ENCODE measurements around the gene SSR2. TPM values are rescaled to one million over a fixed set of nuclear protein-coding genes. Genes with fewer than 3 reads are reported as not detected.
A peak's percentile ranks its signal among the peaks of the same experiment; 100 is the strongest.
"Not testable (repeated sequence)": the region's sequence is repeated elsewhere in the genome, so short reads cannot be mapped to it uniquely, and the experiment has no call there.

SSR2 gene
- total RNA-seq, 2 experiments from 2014 or later, result 141 to 142 TPM

GRCh38 chr1:155984903-155985645, 35.7 kb downstream of the SSR2 start:
- not testable (repeated sequence) for H3K27ac Mint-ChIP-seq; H3K9me3 Mint-ChIP-seq; DNase-seq; H3K36me3 Mint-ChIP-seq (ENCODE audit: low read depth); H3K27me3 Mint-ChIP-seq (ENCODE audit: low read depth); H3K4me3 Mint-ChIP-seq
- H3K4me1 Mint-ChIP-seq (ENCODE audit: low read depth), result peaks cover 45% of the 10 kb centered on the region
- intact Hi-C loops (cut with micrococcal nuclease), result loop anchor here (10.0 kb wide), 1 partner anchor 350 kb away; no protein-coding TSS in a partner anchor
- CTCF ChIA-PET, result interaction anchor here (0.6 to 10.0 kb wide), 5 partner anchors 11 to 81 kb away, joined by 3 to 135 read pairs (median 5); partner anchors contain the start of gene RXFP4

DNA sequence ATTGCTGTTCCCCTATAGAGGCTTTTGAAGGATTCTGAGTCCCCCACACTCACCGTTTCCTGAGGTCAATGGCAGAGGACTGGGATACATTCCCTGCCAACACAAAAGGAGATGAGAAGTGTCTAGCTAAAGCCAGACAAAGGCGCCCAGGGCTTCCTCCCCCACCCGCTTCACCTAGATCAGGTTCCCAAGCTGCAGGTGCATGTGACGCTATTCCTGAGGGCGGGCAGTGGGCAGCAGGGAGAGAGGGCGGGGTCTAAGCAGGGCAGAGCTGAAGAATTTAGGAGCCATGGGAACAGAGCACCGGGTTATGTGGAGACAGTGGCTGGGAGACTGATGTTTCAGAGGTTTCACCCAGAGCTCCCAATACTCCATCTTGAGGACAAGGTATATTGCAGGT, 36.4 kb downstream of the SSR2 start:
- no peaks in the 10 kb centered on the region for H3K27me3 Mint-ChIP-seq (ENCODE audit: low read depth)
- H3K4me3 Mint-ChIP-seq, result no peak overlapping the region
- CTCF ChIA-PET, result interaction anchor here (0.7 to 10.0 kb wide), 7 partner anchors 13 to 146 kb away, joined by 3 to 135 read pairs (median 4); partner anchors contain the start of genes KHDC4 and RXFP4
- no peaks in the 10 kb centered on the region for H3K9me3 Mint-ChIP-seq
- DNase-seq, result no peak
- H3K4me1 Mint-ChIP-seq (ENCODE audit: low read depth), result peaks cover 46% of the 10 kb centered on the region
- peaks cover 8% of the 10 kb centered on the region for H3K36me3 Mint-ChIP-seq (ENCODE audit: low read depth)
- intact Hi-C loops (cut with micrococcal nuclease), result loop anchor here (10.0 kb wide), 1 partner anchor 350 kb away; no protein-coding TSS in a partner anchor
- no peak overlapping the region for H3K27ac Mint-ChIP-seq

DNA sequence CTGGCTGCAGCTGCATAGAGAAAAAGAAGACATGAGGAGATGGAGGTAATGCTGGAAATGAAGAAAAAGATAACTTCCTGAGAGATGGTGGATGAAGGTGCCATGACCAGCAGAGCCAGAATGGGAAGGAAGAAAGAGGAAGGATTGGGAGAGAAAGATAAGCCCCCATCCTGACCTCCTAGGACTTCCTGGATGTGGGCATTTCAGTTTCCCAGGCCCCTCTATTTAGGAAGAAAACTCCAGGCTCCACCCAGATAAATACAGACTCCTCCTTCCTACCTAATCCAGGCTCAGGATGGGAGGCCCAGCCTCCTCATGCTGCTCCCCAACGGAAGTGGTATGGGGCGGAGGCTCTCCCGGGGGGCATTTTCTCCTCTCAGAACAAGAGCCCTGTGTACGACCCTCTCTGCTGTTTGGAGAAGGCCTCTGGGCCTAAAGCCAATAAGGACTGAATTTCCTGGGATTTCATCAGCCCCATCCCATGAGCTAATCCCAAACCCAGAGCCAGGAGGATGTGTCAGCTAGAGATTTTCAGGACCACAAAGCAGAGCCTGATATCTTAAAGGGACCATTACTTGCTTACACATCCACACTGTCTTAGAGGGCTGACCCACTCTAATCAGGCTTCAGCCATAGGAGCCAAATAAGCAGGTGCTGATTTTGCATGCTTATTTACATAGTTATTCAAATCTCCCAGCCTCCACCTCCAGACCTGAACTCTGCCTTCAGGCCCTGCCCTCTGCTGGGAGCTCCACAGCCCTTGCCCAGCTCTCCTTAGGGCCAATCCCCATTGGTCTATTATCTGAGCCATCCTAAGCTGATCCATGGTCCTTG, 37.3 kb downstream of the SSR2 start:
- CTCF ChIA-PET, result interaction anchor here (1.0 to 10.0 kb wide), 7 partner anchors 14 to 146 kb away, joined by 3 to 135 read pairs (median 4); partner anchors contain the start of genes KHDC4 and RXFP4
- Mint-ChIP-seq H3K36me3 (ENCODE audit: low read depth) (peaks cover 8% of the 10 kb centered on the region), H3K4me3 (no peak overlapping the region), H3K9me3 (no peaks in the 10 kb centered on the region), H3K27ac (peak overlapping the region; percentile 56), H3K27me3 (ENCODE audit: low read depth) (no peaks in the 10 kb centered on the region), H3K4me1 (ENCODE audit: low read depth) (peaks cover 46% of the 10 kb centered on the region)
- intact Hi-C loops (cut with micrococcal nuclease), result loop anchor here (1.0 to 10.0 kb wide), 2 partner anchors 45 to 349 kb away; no protein-coding TSS in a partner anchor
- DNase-seq, result peak; percentile 44

DNA sequence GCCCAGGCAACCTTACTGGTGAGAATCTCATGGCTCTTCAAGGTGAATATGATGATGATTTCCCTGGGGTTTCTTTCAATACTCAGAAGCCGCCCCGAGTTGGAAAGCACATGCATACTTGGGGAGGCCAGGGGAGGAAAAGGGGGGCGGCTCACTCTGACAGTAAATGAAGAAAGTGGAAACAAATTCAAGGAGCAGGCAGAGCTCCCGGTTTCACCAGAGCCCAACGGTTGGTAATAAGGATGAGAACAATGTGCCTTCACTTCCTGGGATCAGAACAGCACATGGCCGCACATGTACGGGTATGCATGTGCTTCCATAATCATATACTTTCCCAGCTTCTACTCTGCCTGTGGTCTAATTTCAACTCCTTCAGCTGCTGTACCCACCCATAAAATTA, 38.6 kb downstream of the SSR2 start:
- H3K27ac Mint-ChIP-seq, result peak overlapping the region; percentile 99
- peaks cover 46% of the 10 kb centered on the region for H3K4me1 Mint-ChIP-seq (ENCODE audit: low read depth)
- intact Hi-C loops (cut with micrococcal nuclease), result loop anchor here (10.0 kb wide), 1 partner anchor 347 kb away; no protein-coding TSS in a partner anchor
- no peaks in the 10 kb centered on the region for H3K27me3 Mint-ChIP-seq (ENCODE audit: low read depth)
- no peaks in the 10 kb centered on the region for H3K9me3 Mint-ChIP-seq
- CTCF ChIA-PET, result interaction anchor here (0.7 to 10.0 kb wide), 4 partner anchors 8 to 48 kb away, joined by 3 to 135 read pairs (median 8); partner anchors contain the start of genes KHDC4 and RXFP4
- DNase-seq, result no peak
- peak overlapping the region; percentile 41 for H3K4me3 Mint-ChIP-seq
- peaks cover 13% of the 10 kb centered on the region for H3K36me3 Mint-ChIP-seq (ENCODE audit: low read depth)

GRCh38 chr1:155981266-155982088, 39.3 kb downstream of the SSR2 start:
- Mint-ChIP-seq H3K27ac (peak overlapping the region; percentile 99), H3K9me3 (no peaks in the 10 kb centered on the region), H3K4me3 (peak overlapping the region; percentile 98), H3K27me3 (ENCODE audit: low read depth) (no peaks in the 10 kb centered on the region), H3K36me3 (ENCODE audit: low read depth) (peaks cover 19% of the 10 kb centered on the region), H3K4me1 (ENCODE audit: low read depth) (peaks cover 46% of the 10 kb centered on the region)
- CTCF ChIA-PET, result interaction anchor here (1.5 to 10.0 kb wide), 3 partner anchors 8 to 48 kb away, joined by 6 to 135 read pairs (median 10); partner anchors contain the start of genes KHDC4 and RXFP4
- peak; percentile 65 for DNase-seq
- intact Hi-C loops (cut with micrococcal nuclease), result loop anchor here (10.0 kb wide), 1 partner anchor 347 kb away; no protein-coding TSS in a partner anchor

DNA sequence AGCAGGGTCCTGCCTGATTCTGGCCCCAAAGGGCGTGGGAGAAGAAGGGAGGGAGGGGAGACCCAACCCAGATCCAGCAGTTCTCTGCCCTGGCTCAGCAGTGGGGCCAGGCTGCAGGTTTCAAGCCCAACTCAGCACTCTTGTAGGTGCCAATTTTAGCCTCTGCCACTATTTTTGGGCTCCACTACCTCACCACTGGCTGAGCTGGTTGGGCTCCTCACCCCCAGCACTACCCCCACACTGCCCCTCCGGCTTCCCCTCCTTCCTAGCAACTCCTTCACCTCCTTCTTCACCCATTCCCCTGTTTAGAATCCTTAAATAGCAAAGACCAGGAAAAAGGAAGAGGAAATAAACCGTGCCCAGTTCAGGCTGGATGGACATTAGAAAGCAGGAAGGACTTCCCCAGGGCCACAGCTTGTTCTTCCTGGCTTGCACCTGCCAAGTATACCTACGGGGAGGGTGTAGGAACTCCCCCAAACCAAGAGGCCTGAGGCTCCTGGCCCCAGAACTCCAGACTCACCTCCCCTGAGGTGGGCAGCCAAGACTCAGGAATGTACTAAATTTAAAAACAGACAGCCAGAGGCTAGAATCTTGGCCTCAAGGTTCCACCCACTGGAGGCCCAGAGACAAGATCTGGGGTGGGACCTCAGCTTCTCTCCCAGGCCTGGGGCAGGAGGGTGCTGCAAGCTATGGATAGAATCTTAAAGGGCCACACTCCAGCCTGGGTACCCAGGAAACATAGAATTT, 41.0 kb downstream of the SSR2 start:
- peaks cover 31% of the 10 kb centered on the region for H3K36me3 Mint-ChIP-seq (ENCODE audit: low read depth)
- H3K27me3 Mint-ChIP-seq (ENCODE audit: low read depth), result no peaks in the 10 kb centered on the region
- intact Hi-C loops (cut with micrococcal nuclease), result loop anchor here (2.0 to 10.0 kb wide), 4 partner anchors 233 to 705 kb away; partner anchors contain the start of genes CLK2, HCN3 and PMF1
- peaks cover 59% of the 10 kb centered on the region for H3K4me1 Mint-ChIP-seq (ENCODE audit: low read depth)
- CTCF ChIA-PET, result interaction anchor here (1.2 to 10.0 kb wide), 4 partner anchors 9 to 41 kb away, joined by 5 to 135 read pairs (median 10); partner anchors contain the start of gene RXFP4
- H3K4me3 Mint-ChIP-seq, result peak overlapping the region; percentile 98
- peak; percentile 28 for DNase-seq
- peak overlapping the region; percentile 99 for H3K27ac Mint-ChIP-seq
- no peaks in the 10 kb centered on the region for H3K9me3 Mint-ChIP-seq

GRCh38 chr1:155978973-155979429, 41.8 kb downstream of the SSR2 start:
- CTCF ChIA-PET, result interaction anchor here (0.5 to 10.0 kb wide), 7 partner anchors 11 to 69 kb away, joined by 3 to 135 read pairs (median 4); partner anchors contain the start of gene RXFP4
- peak overlapping the region; percentile 98 for H3K4me3 Mint-ChIP-seq
- no peaks in the 10 kb centered on the region for H3K27me3 Mint-ChIP-seq (ENCODE audit: low read depth)
- intact Hi-C loops (cut with micrococcal nuclease), result loop anchor here (1.0 to 10.0 kb wide), 4 partner anchors 45 to 704 kb away; partner anchors contain the start of genes CLK2, HCN3, KHDC4 and PMF1
- peak; percentile 58 for DNase-seq
- peak overlapping the region; percentile 99 for H3K27ac Mint-ChIP-seq
- H3K9me3 Mint-ChIP-seq, result no peaks in the 10 kb centered on the region
- peaks cover 37% of the 10 kb centered on the region for H3K36me3 Mint-ChIP-seq (ENCODE audit: low read depth)
- peaks cover 65% of the 10 kb centered on the region for H3K4me1 Mint-ChIP-seq (ENCODE audit: low read depth)

- no peaks in the 10 kb centered on the region for H3K27me3 Mint-ChIP-seq (ENCODE audit: low read depth)
- CTCF ChIA-PET, result interaction anchor here (0.5 to 10.0 kb wide), 10 partner anchors 11 to 68 kb away, joined by 3 to 135 read pairs (median 4); partner anchors contain the start of gene RXFP4
- H3K9me3 Mint-ChIP-seq, result no peaks in the 10 kb centered on the region
- intact Hi-C loops (cut with micrococcal nuclease), result loop anchor here (1.0 to 10.0 kb wide), 4 partner anchors 44 to 704 kb away; partner anchors contain the start of genes CLK2, HCN3, KHDC4 and PMF1
- H3K4me3 Mint-ChIP-seq, result peak within 1 kb of the TSS; percentile 98
- H3K27ac Mint-ChIP-seq, result peak within 1 kb of the TSS; percentile 99
- peaks cover 38% of the 10 kb centered on the region for H3K36me3 Mint-ChIP-seq (ENCODE audit: low read depth)
- peak; percentile 87 for DNase-seq
- peaks cover 64% of the 10 kb centered on the region for H3K4me1 Mint-ChIP-seq (ENCODE audit: low read depth)
Observed at GRCh38 chr1:155978325-155978972, 42.3 kb downstream of the SSR2 start, which contains the start of gene ARHGEF2. Gene ARHGEF2, minus strand, starts transcription at chr1:155978547. Its CDS starts 120 bp downstream, at chr1:155978427.

DNA sequence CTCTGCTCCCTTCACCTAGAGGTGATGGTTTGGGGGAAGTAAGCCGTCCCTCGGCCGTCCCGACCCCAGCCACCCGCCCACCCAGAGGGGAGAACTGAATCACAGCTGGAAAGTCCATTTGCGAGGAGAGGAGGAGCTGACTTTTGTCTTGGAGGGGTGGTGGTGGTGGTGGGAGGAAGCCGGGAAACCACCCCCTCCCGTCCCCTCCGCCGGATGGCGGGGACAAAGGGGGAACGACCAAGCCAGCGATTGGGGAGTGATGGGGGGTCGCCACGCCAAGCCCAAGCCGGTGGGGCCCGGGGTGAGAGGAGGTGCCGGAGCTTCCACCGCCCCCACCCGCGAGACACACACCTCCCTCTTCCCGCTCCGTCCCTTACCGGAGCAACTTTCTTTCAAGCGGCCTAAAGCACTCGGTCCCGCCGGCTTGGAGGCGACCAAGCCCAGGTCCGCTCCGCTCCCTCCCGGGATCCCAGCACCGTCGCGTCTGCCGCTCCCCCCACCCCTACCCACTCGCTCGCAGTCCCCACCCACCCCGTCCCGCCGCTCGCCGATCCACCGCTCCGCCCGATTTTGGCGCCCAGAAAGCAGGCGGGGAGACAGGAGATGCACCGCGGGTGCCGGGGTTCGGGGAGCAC, 42.9 kb downstream of the SSR2 start:
- peak overlapping the region; percentile 99 for H3K27ac Mint-ChIP-seq
- CTCF ChIA-PET, result interaction anchor here (0.7 to 10.0 kb wide), 16 partner anchors 11 to 88 kb away, joined by 3 to 135 read pairs (median 4); partner anchors contain the start of gene RXFP4
- peaks cover 38% of the 10 kb centered on the region for H3K36me3 Mint-ChIP-seq (ENCODE audit: low read depth)
- H3K4me3 Mint-ChIP-seq, result peak overlapping the region; percentile 98
- no peaks in the 10 kb centered on the region for H3K27me3 Mint-ChIP-seq (ENCODE audit: low read depth)
- H3K9me3 Mint-ChIP-seq, result no peaks in the 10 kb centered on the region
- DNase-seq, result peak; percentile 81
- intact Hi-C loops (cut with micrococcal nuclease), result loop anchor here (1.0 to 10.0 kb wide), 9 partner anchors 9 to 703 kb away; partner anchors contain the start of genes CLK2, FDPS, HCN3 and KHDC4
- peaks cover 65% of the 10 kb centered on the region for H3K4me1 Mint-ChIP-seq (ENCODE audit: low read depth)

Data from activated naive CD4-positive, alpha-beta T cell treated with anti-CD3 and anti-CD28 coated beads for 36 hours (primary cell).